Measurements from ENCODE around the gene METTL21A.

Gene METTL21A

GRCh38 chr2:207621501-207622039 is 3.6 kb downstream of the METTL21A start:
- no peak for DNase-seq (ENCODE audit: low spot score)

DNA sequence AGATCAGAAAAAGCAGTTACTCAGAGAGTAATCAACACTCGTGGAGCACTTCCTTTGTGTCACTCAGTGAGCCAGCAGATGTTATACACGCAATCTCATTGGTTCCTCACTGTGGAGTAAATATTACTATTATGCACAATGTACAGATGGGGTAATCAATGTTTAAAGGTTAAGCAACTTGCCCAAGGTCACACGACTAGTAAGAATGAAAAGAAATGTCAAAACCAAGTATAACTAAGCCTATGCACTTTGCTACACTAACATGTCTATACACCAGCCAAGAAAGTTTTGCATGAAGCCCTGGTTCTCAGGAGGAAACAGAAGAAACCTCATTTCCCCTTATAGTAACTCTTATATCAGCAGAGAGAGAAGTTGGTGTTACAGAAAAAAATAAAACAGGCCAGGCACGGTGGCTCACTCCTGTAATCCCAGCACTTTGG is 5.4 kb downstream of the METTL21A start:
- no peak for DNase-seq (ENCODE audit: low spot score)

- DNase-seq (ENCODE audit: low spot score): peak; percentile 84
These were observed 8.1 kb downstream of the METTL21A start for GRCh38 chr2:207617011-207617671.

- DNase-seq (ENCODE audit: low spot score): peak; percentile 22
These were observed 9.0 kb downstream of the METTL21A start for GRCh38 chr2:207616185-207616584.

DNA sequence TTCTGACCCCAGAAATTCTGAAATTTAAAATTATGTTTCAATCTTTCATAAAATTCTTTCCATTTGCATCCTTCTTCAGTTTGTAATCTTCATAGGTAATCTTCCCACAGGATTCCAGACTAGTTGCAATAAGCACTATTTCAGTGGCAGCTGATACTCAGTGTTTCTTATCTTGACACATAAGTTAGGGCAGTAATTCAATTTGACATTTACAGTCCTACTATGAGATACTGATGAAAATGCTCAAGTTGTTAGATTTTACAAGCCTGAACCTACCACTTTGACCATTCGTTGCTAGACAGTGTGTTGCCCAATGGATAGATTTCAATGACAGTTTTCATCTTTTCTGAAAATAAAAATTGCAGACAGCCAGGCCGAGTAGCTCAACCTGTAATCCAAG is 10.4 kb downstream of the METTL21A start:
- no peak for DNase-seq (ENCODE audit: low spot score)

DNA sequence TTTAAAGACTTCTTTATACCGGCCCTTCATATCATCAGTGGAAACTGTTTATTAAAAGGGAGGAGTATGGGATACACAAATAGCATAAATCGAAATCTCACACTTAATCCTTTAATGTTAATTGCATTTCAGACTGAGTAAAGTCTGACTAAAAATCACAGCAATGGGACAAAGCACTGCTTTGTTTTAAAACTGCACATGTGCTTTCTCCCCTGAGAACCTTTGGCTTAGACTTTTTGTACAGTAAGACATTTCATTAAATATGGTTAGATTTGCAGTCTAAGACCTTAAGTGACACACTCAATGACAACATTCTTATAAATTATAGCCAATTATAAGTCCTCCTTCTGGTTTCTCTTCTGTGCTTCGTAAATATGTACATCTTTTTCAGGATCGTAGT is 12.5 kb downstream of the METTL21A start:
- no peak for DNase-seq (ENCODE audit: low spot score)

GRCh38 chr2:207606829-207607228 is 18.4 kb downstream of the METTL21A start:
- no peak for DNase-seq (ENCODE audit: low spot score)

DNA sequence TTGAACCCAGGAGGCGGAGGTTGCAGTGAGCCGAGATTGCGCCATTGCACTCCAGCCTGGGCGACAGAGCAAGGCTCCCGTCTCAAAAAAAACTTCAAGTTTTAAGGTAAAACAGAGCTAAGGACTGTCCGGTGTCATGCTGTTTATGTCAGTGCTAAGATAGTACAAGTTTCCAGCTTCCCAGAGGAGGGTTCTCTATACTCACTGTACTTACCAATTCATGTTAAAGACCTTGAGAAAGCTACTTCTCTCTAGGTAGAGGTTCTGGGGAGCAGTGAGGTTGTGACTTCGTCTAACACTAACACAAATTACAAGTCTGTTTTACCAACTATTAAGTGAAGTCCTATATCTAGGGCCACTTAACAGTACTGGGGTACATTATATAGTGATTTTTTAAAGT is 18.8 kb downstream of the METTL21A start:
- no peak for DNase-seq (ENCODE audit: low spot score)

DNA sequence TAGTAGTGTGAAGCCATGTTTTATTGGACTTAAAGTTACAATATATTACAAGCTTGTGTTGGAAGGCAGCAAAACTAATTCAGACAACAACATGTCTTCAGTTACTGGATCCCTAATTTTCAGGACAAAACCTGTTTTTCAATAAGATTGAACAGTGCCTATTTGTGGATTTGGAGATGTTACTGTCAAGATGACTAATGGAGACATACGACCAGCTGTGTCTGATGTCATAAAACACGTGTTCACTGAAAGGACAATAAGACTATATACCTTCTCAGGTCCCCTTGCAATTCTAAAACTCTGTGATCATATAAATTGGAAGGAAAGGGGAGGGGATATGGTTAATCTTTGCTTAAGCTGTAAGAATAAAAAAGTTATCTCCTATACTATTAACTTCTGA is 21.7 kb downstream of the METTL21A start:
- no peak for DNase-seq (ENCODE audit: low spot score)

- no peak for DNase-seq (ENCODE audit: low spot score)
These were observed 23.4 kb downstream of the METTL21A start for GRCh38 chr2:207601774-207602173.

GRCh38 chr2:207600231-207600630 is 25.0 kb downstream of the METTL21A start:
- peak; percentile 4 for DNase-seq (ENCODE audit: low spot score)

GRCh38 chr2:207599636-207600035 is 25.6 kb downstream of the METTL21A start:
- no peak for DNase-seq (ENCODE audit: low spot score)

GRCh38 chr2:207594731-207595130 is 30.5 kb downstream of the METTL21A start:
- DNase-seq (ENCODE audit: low spot score): no peak

DNA sequence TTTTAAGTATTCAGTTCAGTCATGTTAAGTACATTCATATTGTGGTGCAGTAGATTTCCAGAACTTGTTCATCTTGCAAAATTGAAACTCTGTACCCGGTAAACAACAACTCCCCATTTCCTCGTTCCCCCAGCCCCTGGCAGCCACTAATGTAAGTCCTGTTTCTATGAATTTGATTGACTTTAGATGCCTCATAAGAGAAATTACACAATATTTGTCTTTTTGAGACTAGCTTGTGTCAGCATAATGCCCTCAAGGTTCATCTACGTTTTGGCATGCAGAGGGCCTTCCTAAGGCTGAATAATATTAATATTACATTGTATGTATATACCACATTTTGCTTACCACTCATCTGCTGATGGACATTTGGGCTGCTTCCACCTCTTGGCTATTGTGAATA is 30.9 kb downstream of the METTL21A start:
- DNase-seq (ENCODE audit: low spot score): no peak

DNA sequence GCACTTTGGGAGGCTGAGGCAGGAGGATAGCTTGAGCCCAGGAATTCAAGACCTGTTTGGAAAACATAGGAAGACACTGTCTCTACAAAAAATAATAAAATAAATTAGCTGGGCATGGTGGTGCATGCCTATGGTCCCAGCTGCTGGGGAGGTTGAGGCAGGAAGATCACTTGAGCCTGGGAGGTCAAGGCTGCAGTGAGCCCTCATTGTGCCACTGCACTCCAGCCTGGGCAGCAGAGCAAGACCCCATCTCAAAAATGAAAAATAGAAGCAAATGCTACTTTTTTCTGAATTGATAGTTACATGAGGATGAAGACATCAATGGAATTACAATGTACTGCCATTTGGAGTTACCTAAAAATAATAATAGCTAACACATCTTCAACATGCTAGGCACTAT is 31.9 kb downstream of the METTL21A start:
- no peak for DNase-seq (ENCODE audit: low spot score)

DNA sequence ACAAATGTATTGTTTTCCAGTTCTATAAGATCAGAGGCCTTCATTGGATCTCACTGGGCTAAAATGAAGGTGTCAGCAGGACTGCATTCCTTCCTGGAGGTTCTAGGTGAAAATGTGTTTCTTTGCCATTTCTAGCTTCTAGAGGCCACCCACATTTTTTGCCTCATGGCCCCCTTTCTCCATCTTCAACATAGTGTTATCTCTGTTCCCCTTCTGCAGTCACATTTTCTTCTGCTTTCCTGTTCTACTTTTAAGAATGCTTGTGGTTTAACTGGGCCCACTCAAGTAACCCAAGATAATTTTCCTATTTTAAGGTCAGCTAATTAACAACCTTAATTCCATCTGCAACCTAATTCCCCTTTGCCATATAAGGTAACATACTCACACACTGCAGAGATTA is 36.1 kb downstream of the METTL21A start:
- DNase-seq (ENCODE audit: low spot score): no peak

DNA sequence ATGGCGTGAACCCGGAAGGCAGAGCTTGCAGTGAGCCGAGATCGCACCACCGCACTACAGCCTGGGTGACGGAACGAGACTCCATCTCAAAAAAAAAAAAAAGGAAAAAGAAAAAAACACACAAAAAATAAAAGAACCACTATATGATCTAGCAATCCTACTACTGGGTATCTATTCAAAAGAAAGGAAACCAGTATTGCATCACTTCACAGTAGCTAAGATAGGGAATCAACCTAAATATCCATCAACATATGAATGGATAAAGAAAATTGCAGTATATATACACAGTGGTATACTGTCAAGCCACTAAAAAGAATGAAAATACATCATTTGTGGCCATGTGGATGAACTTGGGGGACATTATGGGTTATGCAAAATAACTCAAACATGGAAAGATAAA is 37.9 kb downstream of the METTL21A start:
- no peak for DNase-seq (ENCODE audit: low spot score)

DNA sequence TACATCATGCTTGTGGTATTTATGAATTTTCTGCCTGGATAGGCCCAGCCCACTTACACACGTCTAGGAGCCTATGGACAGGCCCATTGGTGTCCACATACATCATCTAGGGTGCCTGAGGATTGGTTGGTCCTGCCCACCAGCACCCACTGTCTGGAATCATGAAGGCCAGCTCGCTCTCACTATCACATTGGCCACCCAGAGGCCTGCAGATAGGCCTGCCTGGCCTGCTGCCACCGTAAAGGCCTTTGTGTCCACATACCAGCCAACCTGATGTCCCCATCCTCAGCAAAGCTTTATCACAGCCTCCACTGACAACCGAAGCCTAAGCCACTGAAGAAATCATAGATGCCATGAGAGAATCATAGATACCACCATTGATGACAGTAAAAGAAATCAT is 40.2 kb downstream of the METTL21A start:
- no peak for DNase-seq (ENCODE audit: low spot score)

- DNase-seq (ENCODE audit: low spot score): no peak
These were observed 53.8 kb downstream of the METTL21A start for GRCh38 chr2:207571370-207571769.

DNA sequence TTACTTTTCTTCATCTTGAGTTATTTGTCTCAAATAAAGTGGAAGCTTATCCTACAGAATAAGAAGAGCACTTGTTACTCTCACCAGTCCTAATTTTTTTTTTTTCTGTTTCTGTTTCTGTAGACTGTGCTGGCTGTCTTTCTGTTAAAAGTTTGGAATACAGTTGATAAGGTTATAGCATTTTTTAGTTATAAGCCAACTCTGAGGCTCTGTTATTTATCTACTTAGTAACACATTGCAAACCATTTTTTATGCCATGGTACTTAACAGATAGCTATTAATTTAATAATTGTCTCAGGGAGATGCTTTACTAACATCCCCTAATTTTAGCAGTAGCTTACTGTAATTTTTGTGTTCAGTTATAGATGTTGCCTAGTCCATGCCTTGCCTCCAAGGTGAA is 57.5 kb downstream of the METTL21A start:
- DNase-seq (ENCODE audit: low spot score): no peak

- DNase-seq (ENCODE audit: low spot score): no peak
These were observed 59.3 kb downstream of the METTL21A start for GRCh38 chr2:207565736-207566500.
